HCT116 (cell line): ENCODE measurements around the gene ANKS1A. TPM values are rescaled to one million over a fixed set of nuclear protein-coding genes. Genes with fewer than 3 reads are reported as not detected.

Source experiments
- ATAC-seq: fragments of 200-7000 bp; cut with Tn5 transposase; 2 replicates; pipeline ENCODE4 v1.9.1; 2020; ENCODE audit warnings: mild to moderate bottlenecking, moderate library complexity
- BruUV-seq: library from RNA; stranded (reverse); fragments of 400-500 nt; replicated peaks from 2 replicates; lab custom pipeline; 2021; lab: Mats Ljungman, UMichigan
- CTCF ChIA-PET: fragments of 300-600 bp; sonication (Branson Sonifier 250); formaldehyde crosslinking; loops from one replicate; lab custom pipeline; 2021; ENCODE audit warnings: antibody characterized with exemption; lab: Charles Lee
- POLR2A ChIA-PET: fragments of 300-600, 350-600 bp; sonication (Branson Sonifier 250); formaldehyde crosslinking; loops from one replicate; lab custom pipeline; 2021; ENCODE audit warnings: antibody characterized with exemption; lab: Charles Lee
- RAD21 ChIA-PET, 2 experiments: fragments of 300-600 bp; sonication (Branson Sonifier 250); formaldehyde crosslinking; loops; one replicate each; lab custom pipeline; 2023; ENCODE audit warnings: low total read pairs in 2 of 2; ENCODE audit not compliant: uncharacterized antibody in 2 of 2, unreplicated experiment in 2 of 2, low non-redundant PET in 1 of 2; lab: Charles Lee
- DNase-seq: peaks from one replicate; pipeline ENCODE4 v3.0.0-alpha.2; 2010; ENCODE audit warnings: low read depth, low spot score
- H2AFZ ChIP-seq: fragments of 200-600 bp; shearing (Covaris generic), sonication (generic); 2 replicates; pipeline ENCODE4 v1.6.1; 2017; ENCODE audit warnings: low read depth, mixed run types, mixed read lengths, antibody characterized with exemption, low read length; ENCODE audit not compliant: poor library complexity, severe bottlenecking
- H3K27ac ChIP-seq: 2 replicates; pipeline ENCODE4 v1.5.1; 2012; ENCODE audit warnings: low read depth, low read length
- H3K27me3 ChIP-seq: fragments of 200-600 bp; sonication (generic); 2 replicates; pipeline ENCODE4 v1.6.1; 2016; ENCODE audit warnings: mixed run types, low read length, mixed read lengths; ENCODE audit not compliant: insufficient read depth
- H3K36me3 ChIP-seq, 2 experiments: fragments of 200-500 bp in 1 of 2; fragments of 200-600 bp in 1 of 2; sonication (Bioruptor generic) in 1 of 2; sonication (generic) in 1 of 2; 2 replicates each; pipeline versions ENCODE4 v1.5.1 to v1.6.1; 2014 to 2016; ENCODE audit warnings: low read length in 2 of 2, inconsistent platforms in 1 of 2, mixed read lengths in 1 of 2, mixed run types in 1 of 2; ENCODE audit not compliant: insufficient read depth in 2 of 2, control insufficient read depth in 1 of 2
- H3K4me1 ChIP-seq, 2 experiments: fragments of 200-600 bp in 1 of 2; sonication (generic) in 1 of 2; 2 replicates each; pipeline versions ENCODE4 v1.5.1 to v1.6.1; 2012 to 2017; ENCODE audit warnings: low read length in 2 of 2, inconsistent platforms in 1 of 2, mild to moderate bottlenecking in 1 of 2, mixed read lengths in 1 of 2, mixed run types in 1 of 2, moderate library complexity in 1 of 2; ENCODE audit not compliant: insufficient read depth in 2 of 2, control insufficient read depth in 1 of 2
- H3K4me2 ChIP-seq: fragments of 200-600 bp; sonication (generic); 2 replicates; pipeline ENCODE4 v1.6.1; 2017; ENCODE audit warnings: mixed run types, low read length, mixed read lengths
- H3K4me3 ChIP-seq, 2 experiments: fragments of 200-600 bp in 1 of 2; sonication (generic) in 1 of 2; replicated peaks in 1 of 2; 2 replicates each; pipeline ENCODE4 v1.5.1; 2011 to 2016; ENCODE audit warnings: low read length in 2 of 2, control low read depth in 1 of 2, low read depth in 1 of 2, mild to moderate bottlenecking in 1 of 2, mixed read lengths in 1 of 2, mixed run types in 1 of 2
- H3K79me2 ChIP-seq: fragments of 200-600 bp; sonication (generic); 2 replicates; pipeline ENCODE4 v1.6.1; 2017; ENCODE audit warnings: mild to moderate bottlenecking, mixed run types, low read length, moderate library complexity, mixed read lengths; ENCODE audit not compliant: insufficient read depth
- H3K9ac ChIP-seq: fragments of 200-600 bp; sonication (generic); 2 replicates; pipeline ENCODE4 v1.6.1; 2016; ENCODE audit warnings: low read length, mixed read lengths
- H3K9me2 ChIP-seq: fragments of 200-600 bp; sonication (generic), shearing (Covaris generic); 2 replicates; pipeline ENCODE4 v1.6.1; 2017; ENCODE audit warnings: mixed run types, mild to moderate bottlenecking, moderate library complexity; ENCODE audit not compliant: insufficient read depth
- H3K9me3 ChIP-seq, 2 experiments: fragments of 200-500 bp in 1 of 2; fragments of 200-600 bp in 1 of 2; sonication (Bioruptor generic) in 1 of 2; sonication (generic) in 1 of 2; 2 replicates each; pipeline ENCODE4 v1.6.1; 2014 to 2017; ENCODE audit warnings: low read length in 2 of 2, mixed read lengths in 2 of 2, inconsistent platforms in 1 of 2, low read depth in 1 of 2, mild to moderate bottlenecking in 1 of 2, mixed run types in 1 of 2, moderate library complexity in 1 of 2; ENCODE audit not compliant: control insufficient read depth in 1 of 2, insufficient read depth in 1 of 2
- H4K20me1 ChIP-seq: fragments of 200-600 bp; sonication (generic), shearing (Covaris generic); 2 replicates; pipeline ENCODE4 v1.6.1; 2017; ENCODE audit warnings: mixed run types, mild to moderate bottlenecking, moderate library complexity; ENCODE audit not compliant: insufficient read depth
- CEBPB ChIP-seq: IDR thresholded peaks from 2 replicates; pipeline ENCODE4 v1.6.1; 2012; ENCODE audit warnings: low read depth
- MAX ChIP-seq: IDR thresholded peaks from 2 replicates; pipeline ENCODE4 v1.6.1; 2012
- POLR2A ChIP-seq: IDR thresholded peaks from 2 replicates; pipeline ENCODE4 v1.7.0; 2011; ENCODE audit warnings: borderline replicate concordance; ENCODE audit not compliant: insufficient read depth, insufficient read length; ENCODE audit errors: extremely low read depth
- RAD21 ChIP-seq: IDR thresholded peaks from 2 replicates; pipeline ENCODE4 v1.6.1; 2012; ENCODE audit warnings: low read depth, mild to moderate bottlenecking
- intact Hi-C: fragments of 100-400 bp; cut with micrococcal nuclease; formaldehyde crosslinking; loops from 2 replicates; pipeline ENCODE4 v1.10.0; 2022
- total RNA-seq: library from RNA; stranded (reverse); gene quantifications from one replicate; pipeline ENCODE4 v1.2.1, GENCODE V29; 2021; ENCODE audit not compliant: unreplicated experiment

ANKS1A gene
- total RNA-seq, 1 experiment from 2014 or later = 20.6 TPM

- CTCF ChIA-PET = no interaction called here
- TF ChIP-seq MAX (no peak), RAD21 (no peak)
- TF ChIP-seq, all 23 proteins: peak for 0
- Histone ChIP-seq H3K9me2 (no peaks in the 10 kb centered on the region), H3K9ac (no peak overlapping the region), H3K27me3 (no peaks in the 10 kb centered on the region), H3K9me3 (no peaks in the 10 kb centered on the region), H2AFZ (no peak overlapping the region), H3K27ac (no peak overlapping the region), H3K4me3 (no peak overlapping the region), H3K4me2 (no peak overlapping the region), H3K4me1 (no peaks in the 10 kb centered on the region), H3K79me2 (no peaks in the 10 kb centered on the region), H3K36me3 (no peaks in the 10 kb centered on the region), H4K20me1 (no peaks in the 10 kb centered on the region)
- ATAC-seq (no peak), DNase-seq (no peak)
- intact Hi-C loops = no loop called here
- POLR2A ChIA-PET = no interaction called here
- no TSS peak for BruUV-seq
- RAD21 ChIA-PET = no interaction called here
These were observed 144.6 kb downstream of the ANKS1A start for GRCh38 chr6:35033683-35034082.

- H3K9me3 ChIP-seq = no peaks in the 10 kb centered on the region
- DNase-seq (no peak), ATAC-seq (no peak)
- H3K36me3 ChIP-seq = no peaks in the 10 kb centered on the region
- no peak overlapping the region for H3K9ac ChIP-seq
- intact Hi-C loops = no loop called here
- TF ChIP-seq CEBPB (no peak), POLR2A (no peak), RAD21 (no peak)
- POLR2A ChIA-PET = no interaction called here
- no peak overlapping the region for H3K27ac ChIP-seq
- no peaks in the 10 kb centered on the region for H3K9me2 ChIP-seq
- no peak overlapping the region for H2AFZ ChIP-seq
- RAD21 ChIA-PET = no interaction called here
- no peaks in the 10 kb centered on the region for H4K20me1 ChIP-seq
- BruUV-seq = no TSS peak
- H3K4me2 ChIP-seq = no peak overlapping the region
- no peaks in the 10 kb centered on the region for H3K79me2 ChIP-seq
- no peaks in the 10 kb centered on the region for H3K27me3 ChIP-seq
- CTCF ChIA-PET = no interaction called here
- H3K4me1 ChIP-seq = no peaks in the 10 kb centered on the region
- H3K4me3 ChIP-seq = no peak overlapping the region
These were observed 145.5 kb downstream of the ANKS1A start for GRCh38 chr6:35034411-35035191.
